ENCODE measurements around the gene ZYG11A.

The ZYG11A gene

GRCh38 chr1:52919051-52919722 is 76.6 kb downstream of the ZYG11A start:
- no peak for DNase-seq

- DNase-seq, result no peak
These were observed 77.3 kb downstream of the ZYG11A start for GRCh38 chr1:52919723-52920483.

- DNase-seq, result no peak
These were observed 78.3 kb downstream of the ZYG11A start for GRCh38 chr1:52920791-52921291.

DNA sequence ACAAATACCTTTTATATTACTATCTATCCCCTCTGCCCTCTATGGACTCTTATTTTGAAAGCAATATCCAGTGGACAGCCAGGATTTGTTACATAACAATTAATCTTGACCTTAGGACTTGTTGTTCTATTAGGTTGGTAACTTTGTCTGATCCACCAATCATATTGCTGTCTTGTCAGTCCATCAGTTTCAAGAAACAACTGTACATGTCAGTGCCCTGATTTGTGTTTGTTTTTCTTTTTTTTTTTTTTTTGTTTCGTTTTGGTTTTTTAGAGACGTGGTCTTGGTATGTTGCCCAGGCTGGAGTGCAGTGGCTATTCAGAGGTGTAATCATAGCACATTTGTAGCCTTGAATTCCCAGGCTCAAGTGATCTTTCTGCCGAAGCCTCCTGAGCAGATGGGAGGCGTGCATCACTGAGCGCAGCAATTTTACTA is 83.0 kb downstream of the ZYG11A start:
- no peak for DNase-seq

DNA sequence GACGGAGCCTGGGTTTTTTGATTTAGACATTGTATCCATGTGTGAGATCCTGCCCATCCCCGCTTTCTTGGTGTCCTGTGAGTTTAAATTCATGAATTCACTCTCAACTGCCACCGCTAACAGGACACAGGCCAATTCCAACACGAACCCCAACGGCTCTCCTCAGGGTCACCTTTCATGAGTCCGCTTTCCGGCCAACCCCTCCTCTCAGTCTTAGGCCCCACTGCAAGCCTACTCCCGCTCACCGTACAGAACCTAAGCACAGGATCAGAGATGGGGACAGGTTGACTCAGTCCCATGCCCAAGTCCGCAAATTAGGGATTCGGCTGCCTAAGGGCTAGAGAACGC is 84.3 kb downstream of the ZYG11A start:
- no peak for DNase-seq

DNA sequence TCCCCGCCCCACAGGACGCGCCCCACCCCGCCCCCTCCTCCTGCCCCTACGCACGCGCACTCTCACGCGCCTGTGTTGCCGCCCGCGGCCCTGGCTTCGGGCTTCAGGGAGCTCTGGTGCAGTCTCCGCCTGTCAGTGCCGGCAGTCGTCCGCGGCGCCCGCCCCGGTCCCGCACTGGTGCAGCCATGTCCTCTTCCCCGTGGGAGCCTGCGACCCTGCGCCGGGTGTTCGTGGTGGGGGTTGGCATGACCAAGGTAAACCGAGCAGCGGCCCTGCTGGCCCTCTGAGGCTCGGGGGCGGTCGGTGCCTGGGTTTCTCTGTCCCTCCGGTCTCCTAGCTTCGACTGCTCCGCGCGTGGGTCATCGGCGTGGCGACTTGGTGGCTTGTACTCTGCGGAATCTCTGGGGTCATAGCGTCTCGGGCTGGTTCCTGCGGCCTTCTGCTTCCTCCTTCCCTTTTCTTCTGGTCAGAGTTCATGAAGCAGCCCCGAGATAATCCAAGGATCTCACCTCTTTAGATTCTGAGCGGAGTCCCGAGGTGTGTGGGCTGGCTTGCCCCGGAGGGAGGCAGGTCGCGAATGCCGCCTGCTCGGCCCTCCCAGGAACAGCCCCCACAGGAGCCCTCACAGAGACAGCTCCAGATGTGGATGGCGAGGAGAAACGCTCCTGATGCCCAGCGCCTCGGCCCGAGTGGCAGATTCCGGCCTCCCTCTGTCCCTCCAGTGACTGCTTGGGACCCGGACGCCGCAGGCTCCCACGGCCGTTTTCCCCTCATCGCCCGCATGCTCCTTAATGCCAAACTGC is 84.9 kb downstream of the ZYG11A start, which contains the start of gene SCP2:
TSS of gene SCP2 (plus strand) at position 65 of the 803 bp plus-strand sequence. CDS start at position 186, 121 bp downstream.
- DNase-seq, result peak; percentile 84

GRCh38 chr1:52928015-52928404 is 85.5 kb downstream of the ZYG11A start:
- DNase-seq, result no peak

DNA sequence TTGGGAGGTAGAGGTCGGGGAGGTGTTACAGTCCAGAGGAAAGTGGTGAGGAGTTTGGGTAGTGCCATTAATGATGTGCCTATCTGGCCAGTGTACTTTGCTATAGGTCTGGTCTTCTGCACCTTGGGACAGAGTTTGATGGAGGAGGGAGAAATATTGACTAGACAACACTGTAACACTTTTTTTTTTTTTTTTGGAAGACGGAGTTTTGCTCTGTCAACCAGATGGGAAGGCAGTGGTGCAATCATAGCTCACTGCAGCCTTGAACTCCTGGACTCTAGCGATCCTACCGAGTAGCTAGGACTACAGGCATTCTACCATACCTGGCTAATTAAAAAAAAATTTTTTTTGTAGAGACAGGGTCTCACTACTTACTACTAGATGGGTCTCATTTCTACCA is 86.5 kb downstream of the ZYG11A start:
- DNase-seq, result no peak

GRCh38 chr1:52937433-52938182 is 95.0 kb downstream of the ZYG11A start:
- no peak for DNase-seq

DNA sequence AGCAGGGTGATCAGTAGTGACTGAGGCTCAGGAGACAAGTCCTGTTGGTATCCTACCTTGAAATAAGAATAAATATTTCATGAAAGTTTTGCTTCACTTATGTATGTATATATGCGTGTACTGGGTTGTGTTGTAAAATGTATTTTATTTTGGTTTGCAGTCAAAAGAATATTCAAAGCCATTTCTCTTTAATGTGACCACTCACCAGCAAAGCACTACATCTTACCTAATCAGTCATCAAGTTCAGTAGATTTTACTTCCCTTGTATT is 95.6 kb downstream of the ZYG11A start:
- no peak for DNase-seq

DNA sequence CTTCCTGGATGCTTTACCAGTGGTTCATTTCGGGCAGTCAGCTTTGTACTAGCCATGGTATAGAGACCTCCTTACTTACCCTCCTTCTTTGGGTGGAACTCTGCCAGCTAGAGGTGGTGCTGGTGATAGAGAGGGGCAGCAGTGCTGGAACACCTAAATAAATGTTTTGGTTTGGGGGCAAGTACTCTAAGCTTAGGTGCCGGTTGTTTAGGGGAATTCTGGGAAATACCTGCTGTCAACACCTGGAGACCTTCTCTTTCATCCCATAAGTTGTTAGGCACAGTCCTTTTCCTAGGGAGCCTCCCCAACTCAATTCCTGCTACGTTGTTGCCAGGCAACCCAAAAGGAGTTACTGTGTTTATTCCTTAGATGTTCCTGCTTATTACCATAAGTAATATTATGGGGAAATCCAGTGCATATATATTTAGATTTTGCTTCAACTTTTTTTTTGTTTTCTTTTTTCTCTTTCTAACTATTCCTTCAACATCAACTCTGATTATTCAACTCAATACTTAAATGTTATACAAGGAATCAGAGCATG is 101.4 kb downstream of the ZYG11A start:
- no peak for DNase-seq

GRCh38 chr1:52944566-52944965 is 102.0 kb downstream of the ZYG11A start:
- DNase-seq, result no peak
